Stimulated activated naive B cell treated with anti-CD40 and anti-IgM and Interleukin-4, amounts not matched to agents 10 μg/mL and 1 μg/mL and 100 μg/mL, for 72 hours (primary cell): ENCODE measurements around the gene ATRNL1.

Experiments used
- ATAC-seq, 2 donors: fragments of 150-1000 bp; cut with Tn5 transposase; replicated peaks; 2 replicates each; pipeline ENCODE4 v1.10.0; 2021; ENCODE audit warnings: moderate library complexity in 1 of 2
- DNase-seq: peaks from one replicate; pipeline ENCODE4 v3.0.0; 2021
- H3K27ac Mint-ChIP-seq: one replicate; pipeline ENCODE4 v1.8.0; 2022; ENCODE audit warnings: mild to moderate bottlenecking, mixed read lengths
- H3K27me3 Mint-ChIP-seq, 2 donors: one replicate each; pipeline ENCODE4 v1.8.0; 2022; ENCODE audit warnings: mixed read lengths in 2 of 2
- H3K36me3 Mint-ChIP-seq, 2 donors: one replicate each; pipeline ENCODE4 v1.8.0; 2022; ENCODE audit warnings: mixed read lengths in 2 of 2, mild to moderate bottlenecking in 1 of 2
- H3K4me1 Mint-ChIP-seq, 2 donors: one replicate each; pipeline ENCODE4 v1.8.0; 2022; ENCODE audit warnings: mixed read lengths in 2 of 2, mild to moderate bottlenecking in 1 of 2
- H3K4me3 Mint-ChIP-seq, 2 donors: one replicate each; pipeline ENCODE4 v1.8.0; 2022; ENCODE audit warnings: mild to moderate bottlenecking in 2 of 2, mixed read lengths in 2 of 2, moderate library complexity in 1 of 2
- H3K9me3 Mint-ChIP-seq, 2 donors: one replicate each; pipeline ENCODE4 v1.8.0; 2022; ENCODE audit warnings: mixed read lengths in 2 of 2, mild to moderate bottlenecking in 1 of 2

The ATRNL1 gene

DNA sequence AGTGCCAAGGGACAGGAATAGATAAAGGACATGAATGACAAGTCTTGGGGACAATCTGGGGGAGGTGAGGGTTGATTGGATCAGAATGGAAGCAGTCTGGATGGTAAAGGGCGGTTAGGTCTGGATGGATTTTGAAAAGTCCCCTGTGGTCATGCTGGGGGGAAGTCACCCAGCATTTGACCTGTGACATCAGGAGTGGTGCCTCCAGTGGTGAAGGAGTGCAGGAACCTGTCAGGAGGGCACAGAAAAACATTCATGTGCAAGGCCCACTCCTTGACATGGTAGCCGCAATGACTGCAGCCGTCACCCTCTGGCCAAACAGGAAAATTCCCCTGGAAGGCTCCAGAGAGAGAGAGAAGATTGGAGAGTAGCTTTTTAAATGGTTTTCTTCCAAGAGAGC, 875.1 kb downstream of the ATRNL1 start:
- no peak for ATAC-seq
- Mint-ChIP-seq H3K4me3 (no peak overlapping the region), H3K27me3 (no peaks in the 10 kb centered on the region), H3K4me1 (no peaks in the 10 kb centered on the region), H3K9me3 (peaks cover 5 to 10% of the 10 kb centered on the region in 2 donors), H3K27ac (no peak overlapping the region), H3K36me3 (no peaks in the 10 kb centered on the region)
- no peak for DNase-seq

DNA sequence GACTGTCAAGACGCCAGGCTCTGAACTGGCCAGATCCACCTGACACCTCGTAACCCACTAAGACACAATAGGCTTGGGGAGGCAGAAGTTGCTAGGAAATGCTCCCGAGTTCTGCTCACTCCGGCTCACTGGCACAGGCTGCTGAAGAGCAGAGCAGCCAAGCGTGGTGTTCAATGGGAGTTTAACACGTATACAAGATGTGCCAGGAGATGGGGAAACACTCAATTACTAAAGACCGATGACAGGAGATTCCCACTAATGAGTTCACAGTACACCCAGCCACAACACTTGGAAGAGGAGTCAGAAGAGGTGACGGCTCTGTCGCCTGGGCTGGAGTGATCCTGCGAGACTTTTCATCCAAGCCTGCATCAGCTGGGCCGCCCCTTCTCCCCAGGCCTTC, 876.4 kb downstream of the ATRNL1 start:
- Mint-ChIP-seq H3K36me3 (no peaks in the 10 kb centered on the region), H3K27ac (no peak overlapping the region), H3K4me3 (no peak overlapping the region), H3K9me3 (peaks cover 10 to 17% of the 10 kb centered on the region in 2 donors), H3K27me3 (no peaks in the 10 kb centered on the region), H3K4me1 (no peaks in the 10 kb centered on the region)
- no peak for ATAC-seq
- DNase-seq: no peak

DNA sequence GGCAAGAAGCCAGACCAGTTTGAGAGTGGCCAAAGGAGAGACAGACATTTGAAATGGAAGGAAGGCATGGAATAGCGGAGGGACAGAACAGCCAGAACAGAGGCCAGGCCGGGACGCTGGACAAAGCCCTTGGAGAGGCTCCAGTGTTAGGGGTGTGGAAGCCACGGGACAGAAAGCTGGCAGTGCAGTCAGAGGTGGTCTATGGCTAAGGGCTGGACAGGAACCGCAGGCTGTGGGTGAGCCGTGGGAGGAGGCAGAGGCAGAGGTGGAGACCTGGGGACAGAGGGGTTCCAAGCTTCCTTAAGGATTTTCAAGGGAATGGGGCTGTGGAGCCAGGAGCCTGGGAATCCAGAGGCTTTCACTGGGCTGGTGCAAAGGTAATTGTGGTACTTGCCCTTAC, 878.8 kb downstream of the ATRNL1 start:
- DNase-seq: no peak
- H3K4me1 Mint-ChIP-seq: no peaks in the 10 kb centered on the region
- no peaks in the 10 kb centered on the region for H3K36me3 Mint-ChIP-seq
- H3K4me3 Mint-ChIP-seq: no peak overlapping the region
- H3K27ac Mint-ChIP-seq: no peak overlapping the region
- no peaks in the 10 kb centered on the region for H3K27me3 Mint-ChIP-seq
- peaks cover 9 to 17% of the 10 kb centered on the region in 2 donors for H3K9me3 Mint-ChIP-seq
- no peak for ATAC-seq

DNA sequence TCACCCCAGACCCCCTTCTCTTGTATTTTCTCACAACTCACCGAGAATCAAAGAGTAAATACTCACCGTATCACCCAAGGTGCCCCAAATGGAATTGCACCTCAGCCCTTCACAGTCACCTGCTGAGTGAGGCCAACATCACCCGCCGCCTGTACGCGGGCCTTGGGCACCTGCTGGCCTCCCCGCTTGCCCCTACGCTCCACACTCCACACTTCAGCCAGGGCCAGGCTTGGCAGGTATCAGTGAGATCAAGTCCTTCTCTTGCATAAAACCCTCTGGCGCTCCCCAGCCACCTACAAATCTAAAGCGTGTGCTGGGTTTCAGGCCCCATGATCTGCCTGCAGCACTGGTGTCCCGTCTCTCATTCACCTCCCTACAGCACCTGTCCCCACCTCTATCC, 879.3 kb downstream of the ATRNL1 start:
- Mint-ChIP-seq H3K27ac (no peak overlapping the region), H3K9me3 (peaks cover 7 to 15% of the 10 kb centered on the region in 2 donors), H3K36me3 (no peaks in the 10 kb centered on the region), H3K4me1 (no peaks in the 10 kb centered on the region), H3K4me3 (no peak overlapping the region), H3K27me3 (no peaks in the 10 kb centered on the region)
- DNase-seq (no peak), ATAC-seq (no peak)

DNA sequence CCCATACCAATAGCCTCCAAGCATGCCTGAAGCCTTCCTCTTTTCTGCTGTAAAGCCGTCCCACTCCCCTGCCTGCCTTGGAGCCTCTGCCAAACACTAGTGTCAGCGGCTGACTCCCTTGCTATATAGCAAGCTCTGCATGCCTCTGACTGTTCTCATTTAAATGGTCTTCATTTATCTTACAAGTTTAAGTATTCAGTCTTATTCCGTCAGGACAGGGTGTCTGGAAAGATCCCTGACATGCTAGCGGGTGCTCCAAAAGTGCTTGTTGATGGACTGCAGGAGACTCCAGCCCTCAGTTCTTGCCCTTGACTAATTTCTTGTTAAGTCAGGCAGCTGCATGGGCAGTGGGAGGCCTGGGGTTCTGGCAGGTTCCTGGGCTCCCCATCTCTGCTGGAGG, 881.2 kb downstream of the ATRNL1 start:
- H3K4me3 Mint-ChIP-seq: no peak overlapping the region
- no peaks in the 10 kb centered on the region for H3K36me3 Mint-ChIP-seq
- DNase-seq (no peak), ATAC-seq (no peak)
- no peak overlapping the region for H3K27ac Mint-ChIP-seq
- no peaks in the 10 kb centered on the region for H3K27me3 Mint-ChIP-seq
- no peaks in the 10 kb centered on the region for H3K4me1 Mint-ChIP-seq
- H3K9me3 Mint-ChIP-seq: peaks cover 6 to 10% of the 10 kb centered on the region in 2 donors

DNA sequence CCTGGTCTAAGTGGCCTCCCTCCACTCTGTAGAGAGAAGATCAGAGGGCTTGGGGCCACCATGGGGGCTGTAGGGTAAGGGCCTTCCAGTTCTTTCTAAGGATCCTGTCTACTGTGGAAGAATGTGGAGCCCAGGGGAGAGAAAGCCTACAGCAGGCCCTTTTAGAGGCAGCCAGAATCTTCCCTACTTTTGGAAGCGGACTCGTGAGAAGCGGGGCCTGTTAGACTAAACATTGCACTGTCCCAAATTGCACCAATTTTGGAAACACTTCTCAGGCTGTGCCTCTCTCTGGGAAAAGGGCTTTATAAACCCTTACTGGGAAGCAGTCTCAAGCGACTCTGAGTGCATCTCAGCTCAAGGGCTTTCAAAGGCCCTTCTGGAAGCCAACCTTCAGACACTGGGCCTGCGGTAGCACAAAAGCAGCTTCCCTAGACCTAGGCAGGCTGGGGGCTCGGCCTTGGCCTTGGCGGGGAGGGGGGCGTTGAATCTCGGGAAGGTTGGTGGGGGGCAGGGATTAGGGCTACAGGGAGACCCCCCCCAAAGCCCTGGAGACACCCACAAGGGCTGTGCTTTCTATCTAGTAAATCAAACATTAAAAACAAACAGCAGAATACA, 881.8 kb downstream of the ATRNL1 start:
- ATAC-seq (no peak), DNase-seq (no peak)
- H3K27ac Mint-ChIP-seq: no peak overlapping the region
- H3K27me3 Mint-ChIP-seq: no peaks in the 10 kb centered on the region
- H3K4me1 Mint-ChIP-seq: no peaks in the 10 kb centered on the region
- no peak overlapping the region for H3K4me3 Mint-ChIP-seq
- H3K36me3 Mint-ChIP-seq: no peaks in the 10 kb centered on the region
- peaks cover 6 to 10% of the 10 kb centered on the region in 2 donors for H3K9me3 Mint-ChIP-seq

DNA sequence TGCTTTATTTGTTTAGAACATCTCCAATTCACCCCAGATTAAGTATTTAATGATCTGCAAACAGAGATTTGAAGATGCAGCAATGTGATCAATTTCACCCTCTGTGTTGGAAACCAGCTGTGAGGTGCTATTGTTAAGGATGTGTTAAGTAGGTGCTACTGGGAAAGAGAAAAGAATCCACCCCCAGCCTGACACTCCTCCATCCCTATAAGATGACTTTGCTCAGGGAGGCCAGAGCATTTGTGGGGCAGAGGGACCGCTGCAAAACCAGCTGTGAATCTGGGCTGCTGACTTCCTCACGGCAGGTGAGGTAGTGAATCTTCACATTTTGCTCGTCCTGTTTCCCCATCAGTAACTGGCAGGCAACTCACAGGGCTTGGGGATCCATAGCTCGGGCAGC, 882.3 kb downstream of the ATRNL1 start:
- DNase-seq (no peak), ATAC-seq (no peak)
- Mint-ChIP-seq H3K4me3 (no peak overlapping the region), H3K27me3 (no peaks in the 10 kb centered on the region), H3K9me3 (peaks cover 6 to 10% of the 10 kb centered on the region in 2 donors), H3K27ac (no peak overlapping the region), H3K4me1 (no peaks in the 10 kb centered on the region), H3K36me3 (no peaks in the 10 kb centered on the region)

DNA sequence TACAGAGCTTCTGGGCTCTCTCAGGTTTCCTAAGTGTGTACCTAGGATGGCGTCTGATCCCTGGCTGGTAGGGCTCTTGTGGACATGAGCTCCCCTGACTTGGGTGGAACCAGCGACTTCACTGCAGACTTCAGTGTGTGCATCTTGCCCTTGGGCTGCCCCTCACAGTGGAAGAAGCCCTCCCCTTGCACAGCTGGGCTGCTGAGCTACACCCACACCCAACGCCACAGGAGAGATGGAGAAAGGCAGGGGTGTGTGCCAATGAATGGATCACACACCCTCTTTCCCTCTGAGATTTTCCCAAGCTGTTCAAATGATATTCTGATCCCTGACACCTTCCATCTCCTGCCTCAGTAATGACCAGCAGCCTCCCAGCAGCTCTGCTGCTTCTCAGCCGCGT, 883.2 kb downstream of the ATRNL1 start:
- Mint-ChIP-seq H3K27ac (no peak overlapping the region), H3K4me3 (no peak overlapping the region), H3K4me1 (no peaks in the 10 kb centered on the region), H3K9me3 (peaks cover 6 to 7% of the 10 kb centered on the region in 2 donors), H3K36me3 (no peaks in the 10 kb centered on the region), H3K27me3 (no peaks in the 10 kb centered on the region)
- DNase-seq: no peak
- ATAC-seq: no peak

DNA sequence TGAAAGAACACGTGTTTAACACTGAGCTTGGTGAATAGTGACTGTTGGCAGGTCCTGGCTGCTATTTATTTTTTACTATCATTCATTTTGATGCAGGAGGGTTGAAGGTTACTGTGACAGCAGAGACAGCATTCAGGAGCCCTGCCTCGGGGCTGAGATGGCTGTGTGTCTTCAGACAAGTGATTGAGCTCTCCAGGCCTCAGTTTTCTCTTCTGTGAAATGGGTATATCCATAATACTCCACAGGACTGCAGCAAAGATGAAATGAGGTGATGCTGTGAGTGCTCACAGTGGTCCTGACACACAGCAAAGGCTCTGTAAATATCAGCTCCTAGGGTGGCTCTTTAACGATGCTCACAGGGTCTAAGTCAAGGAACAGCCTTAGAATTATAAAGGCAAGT, 884.7 kb downstream of the ATRNL1 start:
- no peaks in the 10 kb centered on the region for H3K4me1 Mint-ChIP-seq
- peaks cover 6 to 7% of the 10 kb centered on the region in 2 donors for H3K9me3 Mint-ChIP-seq
- H3K4me3 Mint-ChIP-seq: no peak overlapping the region
- no peaks in the 10 kb centered on the region for H3K36me3 Mint-ChIP-seq
- no peak for ATAC-seq
- DNase-seq: no peak
- H3K27ac Mint-ChIP-seq: no peak overlapping the region
- H3K27me3 Mint-ChIP-seq: no peaks in the 10 kb centered on the region

DNA sequence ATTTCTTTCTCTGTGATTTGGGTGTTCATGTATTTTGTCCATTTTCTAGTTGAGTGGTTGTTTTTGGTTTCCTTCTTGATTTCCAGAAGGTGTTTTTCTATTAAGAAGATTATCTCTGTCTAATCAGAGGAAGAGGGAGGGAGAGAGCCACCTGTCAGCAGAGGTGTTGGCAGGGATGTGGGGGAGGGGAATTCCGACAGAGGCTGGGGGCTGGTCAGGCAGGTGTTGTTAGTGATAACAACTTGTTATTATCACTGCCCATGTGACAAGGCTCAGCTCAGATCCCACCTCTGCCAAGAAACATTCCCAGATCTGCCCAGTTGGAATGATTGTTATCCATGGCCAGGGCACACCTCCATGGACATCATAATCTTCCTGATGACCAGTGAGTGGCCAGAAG, 886.4 kb downstream of the ATRNL1 start:
- no peaks in the 10 kb centered on the region for H3K36me3 Mint-ChIP-seq
- no peaks in the 10 kb centered on the region for H3K4me1 Mint-ChIP-seq
- DNase-seq (no peak), ATAC-seq (no peak)
- no peak overlapping the region for H3K27ac Mint-ChIP-seq
- no peaks in the 10 kb centered on the region for H3K27me3 Mint-ChIP-seq
- no peak overlapping the region for H3K4me3 Mint-ChIP-seq
- peaks cover 0 to 3% of the 10 kb centered on the region in 2 donors for H3K9me3 Mint-ChIP-seq

DNA sequence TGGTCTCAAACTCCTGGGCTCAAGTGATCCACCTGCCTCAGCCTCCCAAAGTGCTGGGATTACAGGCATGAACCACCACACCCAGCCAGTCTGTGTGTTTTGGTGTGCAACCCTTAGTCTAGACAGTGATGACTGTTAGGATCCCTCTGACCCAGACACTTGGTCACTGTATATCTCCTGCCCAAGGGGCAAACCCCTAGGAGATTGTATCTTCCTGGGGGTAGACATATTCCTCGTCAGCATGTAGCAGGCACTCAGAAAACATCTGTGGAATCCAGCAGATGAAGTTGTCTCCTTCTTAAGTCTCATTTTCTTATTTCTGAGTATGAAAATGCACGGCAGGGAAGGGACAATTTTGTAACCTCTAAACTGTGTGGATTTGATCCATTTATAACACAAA, 887.3 kb downstream of the ATRNL1 start:
- H3K27ac Mint-ChIP-seq: no peak overlapping the region
- no peaks in the 10 kb centered on the region for H3K4me1 Mint-ChIP-seq
- no peak for ATAC-seq
- peaks cover 0 to 3% of the 10 kb centered on the region in 2 donors for H3K9me3 Mint-ChIP-seq
- no peak overlapping the region for H3K4me3 Mint-ChIP-seq
- no peak for DNase-seq
- H3K36me3 Mint-ChIP-seq: no peaks in the 10 kb centered on the region
- H3K27me3 Mint-ChIP-seq: no peaks in the 10 kb centered on the region

DNA sequence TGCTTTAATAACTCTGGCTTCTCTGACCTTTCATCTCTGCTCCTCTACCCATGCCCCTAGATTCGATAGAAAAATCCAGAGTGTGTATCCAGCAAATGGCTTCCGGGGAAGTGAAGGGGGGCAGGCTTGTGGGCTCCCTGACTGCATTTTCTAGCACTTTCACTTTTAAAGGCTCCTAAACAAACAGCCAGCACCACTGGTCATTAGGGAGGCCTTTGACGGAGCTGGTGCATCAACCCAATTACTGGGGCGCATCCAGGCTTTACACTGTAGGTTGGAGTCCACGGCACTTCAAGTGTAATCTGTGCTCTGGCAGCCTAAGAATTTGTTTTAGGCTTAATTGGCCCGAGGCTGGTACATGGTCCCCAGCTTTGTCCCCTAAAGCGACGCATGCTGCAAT, 887.9 kb downstream of the ATRNL1 start:
- H3K27me3 Mint-ChIP-seq: no peaks in the 10 kb centered on the region
- H3K36me3 Mint-ChIP-seq: no peaks in the 10 kb centered on the region
- H3K4me3 Mint-ChIP-seq: no peak overlapping the region
- peaks cover 0 to 3% of the 10 kb centered on the region in 2 donors for H3K9me3 Mint-ChIP-seq
- no peaks in the 10 kb centered on the region for H3K4me1 Mint-ChIP-seq
- H3K27ac Mint-ChIP-seq: no peak overlapping the region
- ATAC-seq: no peak
- no peak for DNase-seq

DNA sequence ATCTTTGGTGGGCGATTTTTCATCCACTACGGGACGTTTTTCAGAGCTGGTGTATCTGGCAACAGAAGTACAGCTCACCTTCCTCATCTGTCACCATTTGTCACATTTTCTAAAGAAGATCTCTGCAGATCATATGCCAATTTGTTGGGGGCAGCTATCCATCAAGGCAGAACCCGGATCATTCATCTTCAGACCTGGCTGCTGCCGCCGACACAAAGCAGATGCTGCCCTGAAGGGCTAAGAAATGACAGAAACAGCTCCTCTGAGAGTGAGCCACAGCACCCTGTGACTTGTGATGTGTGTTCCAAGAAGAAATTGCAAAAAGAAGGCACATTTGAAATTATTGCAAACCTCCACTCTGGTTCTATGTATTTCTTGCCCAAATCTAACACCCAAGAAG, 888.9 kb downstream of the ATRNL1 start:
- Mint-ChIP-seq H3K9me3 (peaks cover 0 to 7% of the 10 kb centered on the region in 2 donors), H3K4me3 (no peak overlapping the region), H3K27me3 (no peaks in the 10 kb centered on the region), H3K27ac (no peak overlapping the region), H3K36me3 (no peaks in the 10 kb centered on the region), H3K4me1 (no peaks in the 10 kb centered on the region)
- DNase-seq: no peak
- ATAC-seq: no peak

DNA sequence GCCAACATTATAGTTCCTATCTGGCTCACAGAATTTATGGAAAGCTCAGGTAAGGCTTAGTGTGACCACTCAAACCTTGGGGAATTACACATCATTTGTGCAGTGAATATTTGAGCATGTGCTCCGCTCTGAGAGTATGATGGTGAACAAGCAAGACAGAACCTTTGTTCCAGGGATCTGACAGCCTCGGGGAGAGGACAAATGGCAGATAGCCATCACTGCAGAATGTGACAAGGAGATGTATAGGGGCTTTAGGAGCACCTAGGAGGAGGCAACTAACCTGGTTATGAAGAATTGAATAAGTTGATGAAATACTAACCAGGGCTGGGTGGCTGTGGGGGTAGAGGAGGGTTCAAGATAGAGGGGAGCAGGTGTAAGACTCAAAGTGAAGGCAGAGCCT, 889.4 kb downstream of the ATRNL1 start:
- Mint-ChIP-seq H3K27me3 (no peaks in the 10 kb centered on the region), H3K9me3 (peaks cover 0 to 8% of the 10 kb centered on the region in 2 donors), H3K4me1 (no peaks in the 10 kb centered on the region), H3K27ac (no peak overlapping the region), H3K36me3 (no peaks in the 10 kb centered on the region), H3K4me3 (no peak overlapping the region)
- ATAC-seq (no peak), DNase-seq (no peak)

DNA sequence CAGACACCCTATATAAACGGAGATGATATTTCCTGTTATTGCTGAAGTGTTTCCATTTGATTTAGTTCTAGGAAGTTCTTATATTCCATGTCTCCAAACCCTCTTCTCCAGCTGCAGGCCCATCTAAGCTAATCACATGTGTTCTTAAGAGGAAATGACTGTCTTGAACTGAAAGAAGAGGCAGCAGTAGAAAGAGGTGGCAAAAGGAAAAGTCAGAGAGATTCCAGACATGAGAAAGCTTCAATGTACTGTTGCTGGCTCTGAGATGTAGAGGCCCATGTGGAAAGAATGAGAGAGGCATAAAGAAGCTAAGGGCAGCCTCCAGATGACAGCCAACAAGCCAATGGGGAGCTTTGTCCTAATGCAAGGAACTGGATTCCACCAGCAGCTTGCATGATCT, 892.6 kb downstream of the ATRNL1 start:
- Mint-ChIP-seq H3K4me1 (no peaks in the 10 kb centered on the region), H3K27me3 (no peaks in the 10 kb centered on the region), H3K36me3 (no peaks in the 10 kb centered on the region), H3K27ac (no peak overlapping the region), H3K4me3 (no peak overlapping the region), H3K9me3 (peaks cover 3 to 10% of the 10 kb centered on the region in 2 donors)
- ATAC-seq (no peak), DNase-seq (no peak)

DNA sequence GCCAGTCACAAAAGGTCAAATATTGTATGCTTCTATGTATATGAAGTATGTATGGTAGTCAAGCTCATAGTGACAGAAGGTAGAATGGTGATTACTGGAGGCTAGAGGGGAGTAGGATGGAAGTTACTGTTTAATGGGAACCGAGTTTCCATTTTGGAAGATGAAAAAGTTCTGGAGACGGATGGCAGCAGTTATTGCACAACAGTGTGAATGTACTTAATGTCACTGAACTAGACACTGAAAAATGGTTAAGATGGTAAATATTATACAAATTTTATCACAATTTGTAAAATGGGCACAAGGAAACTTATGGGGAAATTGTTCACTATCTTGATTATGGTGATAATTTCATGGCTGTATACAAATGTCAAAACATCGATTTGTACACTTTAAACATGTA, 895.2 kb downstream of the ATRNL1 start:
- Mint-ChIP-seq H3K36me3 (no peaks in the 10 kb centered on the region), H3K4me3 (no peak overlapping the region), H3K27ac (no peak overlapping the region), H3K9me3 (peaks cover 7 to 13% of the 10 kb centered on the region in 2 donors), H3K4me1 (no peaks in the 10 kb centered on the region), H3K27me3 (no peaks in the 10 kb centered on the region)
- no peak for DNase-seq
- ATAC-seq: no peak
